Posterior vena cava (tissue), 2 donors: ENCODE data around the gene HMGCR. TPM values are rescaled to one million over a fixed set of nuclear protein-coding genes. Genes with fewer than 3 reads are reported as not detected.

Source experiments
- DNase-seq: peaks from one replicate; pipeline ENCODE4 v3.0.0-alpha.2; 2020; ENCODE audit warnings: low spot score
- intact Hi-C, 2 donors: fragments of 100-400 bp; cut with DNase I; formaldehyde crosslinking; loops; one replicate each; pipeline versions ENCODE4 v1.14.1 to v1.14.2; 2022 to 2023
- total RNA-seq, 2 donors: library from RNA; stranded (reverse); fragmentation: NEBNext Ultra II Directional; extraction: Animal tissue kit (Norgen Biotek cat#: 25700); gene quantifications; one replicate each; pipeline ENCODE4 v1.2.1, GENCODE V29; 2021
- donor health status: DM: yes; HTN: yes; CAD: no.
- donor health status: DM: yes; HTN: yes; CAD: no.

The HMGCR gene
- total RNA-seq, 2 donors from 2014 or later = 15.1 to 22.9 TPM

- intact Hi-C loops = no loop called here
These were observed 31.4 kb downstream of the HMGCR start for GRCh38 chr5:75368391-75368790.

GRCh38 chr5:75373862-75374261, 36.8 kb downstream of the HMGCR start:
- intact Hi-C loops = no loop called here
- no peak for DNase-seq

More at GRCh38 chr5:75368391-75368790, 31.4 kb downstream of the HMGCR start:
- DNase-seq = no peak

- no peak for DNase-seq
- intact Hi-C loops = no loop called here
These were observed 37.4 kb downstream of the HMGCR start for GRCh38 chr5:75374394-75374814.

- DNase-seq = no peak
- intact Hi-C loops = no loop called here
These were observed 38.4 kb downstream of the HMGCR start for GRCh38 chr5:75375414-75375813.

- no peak for DNase-seq
- intact Hi-C loops = no loop called here
These were observed 43.1 kb downstream of the HMGCR start for GRCh38 chr5:75380099-75380498.

- intact Hi-C loops = no loop called here
- no peak for DNase-seq
These were observed 44.4 kb downstream of the HMGCR start for GRCh38 chr5:75381456-75381855.

- no peak for DNase-seq
- intact Hi-C loops = no loop called here
These were observed 47.2 kb downstream of the HMGCR start for GRCh38 chr5:75384218-75384617.

- no peak for DNase-seq
- intact Hi-C loops = no loop called here
These were observed 50.8 kb downstream of the HMGCR start for GRCh38 chr5:75387806-75388205.

- intact Hi-C loops = no loop called here
These were observed 52.4 kb downstream of the HMGCR start for GRCh38 chr5:75389430-75389829.

GRCh38 chr5:75395277-75395676, 58.3 kb downstream of the HMGCR start:
- DNase-seq = no peak
- intact Hi-C loops = no loop called here

More at GRCh38 chr5:75389430-75389829, 52.4 kb downstream of the HMGCR start:
- DNase-seq = no peak

GRCh38 chr5:75405296-75405695, 68.3 kb downstream of the HMGCR start:
- no peak for DNase-seq
- intact Hi-C loops = no loop called here

Other genes starting within 250 kb of the HMGCR start
- gene ANKRD31, start 100.3 kb upstream of the HMGCR start, total RNA-seq = under 1 TPM; 0.19 to 0.42 TPM
- 10 to 100 TPM; 31.0 to 38.6 TPM for gene CERT1, start 174.4 kb downstream of the HMGCR start, total RNA-seq
- 10 to 100 TPM; 41.5 to 43.0 TPM for gene POLK, start 174.7 kb downstream of the HMGCR start, total RNA-seq